ACC112 (cell line): ENCODE results near the gene PUM2.

Source experiments
- H2AFZ ChIP-seq: fragments of 200-600 bp; sonication (generic); one replicate; pipeline ENCODE4 v1.6.0; 2017; ENCODE audit warnings: antibody characterized with exemption, low read length; ENCODE audit not compliant: unreplicated experiment
- H3K27ac ChIP-seq: fragments of 200-600 bp; sonication (generic); 2 replicates; pipeline ENCODE4 v1.5.1; 2014; ENCODE audit warnings: low read depth, mild to moderate bottlenecking, antibody characterized with exemption, low read length, moderate library complexity
- H3K27me3 ChIP-seq: fragments of 200-600 bp; sonication (generic); 2 replicates; pipeline ENCODE4 v1.6.1; 2014; ENCODE audit warnings: mild to moderate bottlenecking, antibody characterized with exemption, low read length, moderate library complexity, mixed read lengths; ENCODE audit not compliant: insufficient read depth
- H3K36me3 ChIP-seq: fragments of 200-600 bp; sonication (generic); 2 replicates; pipeline ENCODE4 v1.6.1; 2016; ENCODE audit warnings: mild to moderate bottlenecking, antibody characterized with exemption, low read length, moderate library complexity, mixed read lengths; ENCODE audit not compliant: insufficient read depth
- H3K4me1 ChIP-seq: fragments of 200-600 bp; sonication (generic); one replicate; pipeline ENCODE4 v1.6.1; 2016; ENCODE audit warnings: low read length, mixed read lengths; ENCODE audit not compliant: insufficient read depth, unreplicated experiment, control insufficient read depth
- H3K4me3 ChIP-seq: fragments of 200-600 bp; sonication (generic); 2 replicates; pipeline ENCODE4 v1.5.1; 2014; ENCODE audit warnings: mild to moderate bottlenecking, low read depth, low read length
- H3K79me2 ChIP-seq: fragments of 200-600 bp; sonication (generic); one replicate; pipeline ENCODE4 v1.6.0; 2016; ENCODE audit warnings: low read length; ENCODE audit not compliant: control insufficient read depth, unreplicated experiment, insufficient read depth

The PUM2 gene

GRCh38 chr2:20223407-20224163 is 127.1 kb downstream of the PUM2 start:
- Histone ChIP-seq H3K27ac (no peak overlapping the region), H3K27me3 (no peaks in the 10 kb centered on the region; the same call in 1 of the 2 replicates), H3K36me3 (no peaks in the 10 kb centered on the region), H3K4me3 (peak overlapping the region; percentile 77), H3K4me1 (peaks cover 20% of the 10 kb centered on the region), H3K79me2 (no peaks in the 10 kb centered on the region), H2AFZ (peak overlapping the region; percentile 63)

- Histone ChIP-seq H3K4me3 (peak overlapping the region; percentile 77), H3K79me2 (no peaks in the 10 kb centered on the region), H3K27me3 (no peaks in the 10 kb centered on the region; the same call in 1 of the 2 replicates), H3K4me1 (peaks cover 20% of the 10 kb centered on the region), H3K36me3 (no peaks in the 10 kb centered on the region), H2AFZ (no peak overlapping the region), H3K27ac (no peak overlapping the region)
Measured at GRCh38 chr2:20222769-20223406, 127.8 kb downstream of the PUM2 start.

GRCh38 chr2:20222014-20222768 is 128.5 kb downstream of the PUM2 start:
- Histone ChIP-seq H3K79me2 (no peaks in the 10 kb centered on the region), H2AFZ (no peak overlapping the region), H3K27ac (no peak overlapping the region), H3K36me3 (no peaks in the 10 kb centered on the region), H3K4me3 (no peak overlapping the region), H3K4me1 (peaks cover 20% of the 10 kb centered on the region), H3K27me3 (no peaks in the 10 kb centered on the region)

GRCh38 chr2:20221555-20221973 is 129.1 kb downstream of the PUM2 start:
- Histone ChIP-seq H3K4me1 (peaks cover 20% of the 10 kb centered on the region), H3K79me2 (no peaks in the 10 kb centered on the region), H3K36me3 (no peaks in the 10 kb centered on the region), H3K27ac (no peak overlapping the region), H3K27me3 (no peaks in the 10 kb centered on the region), H2AFZ (no peak overlapping the region), H3K4me3 (no peak overlapping the region)

- Histone ChIP-seq H3K4me3 (no peak overlapping the region), H3K27ac (no peak overlapping the region), H3K79me2 (no peaks in the 10 kb centered on the region), H3K27me3 (no peaks in the 10 kb centered on the region), H3K4me1 (peaks cover 20% of the 10 kb centered on the region), H3K36me3 (no peaks in the 10 kb centered on the region), H2AFZ (no peak overlapping the region)
Measured at GRCh38 chr2:20220806-20221554, 129.7 kb downstream of the PUM2 start.

GRCh38 chr2:20219763-20220380 is 130.8 kb downstream of the PUM2 start:
- peaks cover 20% of the 10 kb centered on the region for H3K4me1 ChIP-seq
- no peak overlapping the region for H3K4me3 ChIP-seq
- no peaks in the 10 kb centered on the region for H3K27me3 ChIP-seq
- H2AFZ ChIP-seq: no peak overlapping the region
- H3K27ac ChIP-seq: no peak overlapping the region
- no peaks in the 10 kb centered on the region for H3K36me3 ChIP-seq
- no peaks in the 10 kb centered on the region for H3K79me2 ChIP-seq

- no peaks in the 10 kb centered on the region for H3K79me2 ChIP-seq
- H2AFZ ChIP-seq: no peak overlapping the region
- no peak overlapping the region for H3K4me3 ChIP-seq
- H3K27ac ChIP-seq: no peak overlapping the region
- H3K27me3 ChIP-seq: no peaks in the 10 kb centered on the region
- H3K36me3 ChIP-seq: no peaks in the 10 kb centered on the region
- peaks cover 20% of the 10 kb centered on the region for H3K4me1 ChIP-seq
Measured at GRCh38 chr2:20218331-20219320, 132.0 kb downstream of the PUM2 start.

GRCh38 chr2:20217041-20217970 is 133.3 kb downstream of the PUM2 start:
- Histone ChIP-seq H3K36me3 (no peaks in the 10 kb centered on the region), H3K79me2 (no peaks in the 10 kb centered on the region), H3K4me1 (peaks cover 19% of the 10 kb centered on the region), H3K27ac (no peak overlapping the region), H2AFZ (no peak overlapping the region), H3K4me3 (no peak overlapping the region), H3K27me3 (no peaks in the 10 kb centered on the region)
